GM19193 (cell line): ENCODE measurements around the gene CASR.

Experiments
- POLR2A ChIP-seq: IDR thresholded peaks from 4 replicates; pipeline ENCODE4 v1.6.1; 2011; ENCODE audit not compliant: insufficient read depth, insufficient read length; ENCODE audit errors: extremely low read depth

The CASR gene

GRCh38 chr3:122198966-122199365, 15.5 kb downstream of the CASR start:
- no peak for TF ChIP-seq POLR2A

DNA sequence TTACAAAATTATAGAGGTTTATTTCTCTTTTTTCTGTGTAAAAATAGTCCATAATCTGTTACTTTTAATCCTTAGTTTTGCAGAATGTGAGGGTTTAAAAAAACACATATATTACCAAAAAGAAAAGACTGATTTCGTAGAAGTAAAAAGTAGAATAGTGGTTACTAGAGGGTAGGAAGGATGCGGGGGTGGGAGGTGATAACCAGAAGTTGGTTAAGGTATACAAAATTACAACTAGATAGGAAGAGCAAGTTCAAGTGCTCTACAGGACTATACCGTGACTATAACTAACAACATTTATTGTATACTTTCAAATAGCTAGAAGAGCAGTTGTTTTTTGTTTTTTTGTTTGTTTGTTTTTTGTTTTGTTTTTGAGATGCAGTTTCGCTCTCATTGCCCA, 16.1 kb downstream of the CASR start:
- TF ChIP-seq POLR2A = no peak

GRCh38 chr3:122200661-122201060, 17.2 kb downstream of the CASR start:
- no peak for TF ChIP-seq POLR2A

GRCh38 chr3:122208579-122208978, 25.1 kb downstream of the CASR start:
- no peak for TF ChIP-seq POLR2A

GRCh38 chr3:122213650-122214049, 30.2 kb downstream of the CASR start:
- no peak for TF ChIP-seq POLR2A

GRCh38 chr3:122214711-122215110, 31.2 kb downstream of the CASR start:
- TF ChIP-seq POLR2A = no peak

DNA sequence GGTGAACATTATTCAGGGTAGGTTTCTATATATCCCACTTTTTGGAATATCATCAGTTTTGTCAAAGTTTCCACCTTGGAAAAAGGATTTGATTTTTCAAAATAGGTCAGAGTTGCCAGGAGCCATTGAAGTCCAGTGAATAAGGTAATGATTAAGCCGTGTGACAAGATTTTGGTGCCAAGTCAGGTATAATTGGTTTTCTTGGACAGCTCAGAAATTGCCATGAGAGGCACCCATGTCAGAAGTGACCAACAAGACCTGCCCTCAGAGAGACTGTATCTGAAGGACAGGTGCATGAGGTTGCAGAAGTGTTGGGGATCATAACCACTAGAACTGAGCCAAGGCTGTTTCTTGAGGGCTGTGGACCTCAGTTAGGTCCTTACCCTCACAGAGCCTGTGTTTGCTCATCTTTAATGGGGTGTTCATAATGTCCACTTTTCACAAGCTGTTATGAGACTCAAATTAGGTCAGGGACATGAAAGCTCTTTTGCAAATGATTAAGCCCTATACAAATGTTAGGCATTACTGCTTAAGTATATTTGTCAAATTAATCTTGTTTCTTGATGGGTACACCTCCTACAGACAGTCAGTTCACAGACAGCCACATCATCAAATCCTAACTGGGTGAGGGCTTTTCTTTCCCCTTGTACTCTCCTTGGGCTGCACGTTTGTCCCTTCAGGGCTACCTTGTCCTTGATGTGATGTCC, 32.3 kb downstream of the CASR start:
- TF ChIP-seq POLR2A = no peak

DNA sequence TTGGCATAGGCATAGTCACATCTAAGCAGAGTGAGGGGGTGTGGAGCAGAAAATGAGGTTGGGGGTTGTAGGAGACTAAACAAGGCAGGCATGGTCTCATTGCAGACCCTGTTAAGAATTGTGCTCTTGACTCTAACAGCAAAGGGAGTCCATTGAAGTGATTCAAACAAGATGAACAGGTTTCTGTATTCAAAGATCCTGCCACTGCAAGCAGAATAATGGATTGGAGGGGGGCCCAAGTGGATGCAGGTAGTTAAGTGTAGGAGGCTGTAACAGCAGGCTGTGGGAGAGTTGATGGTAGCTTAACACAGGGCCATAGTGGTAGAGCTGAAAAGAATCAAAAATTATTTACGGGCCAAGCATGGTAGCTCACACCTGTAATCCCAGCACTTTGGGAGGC, 34.4 kb downstream of the CASR start:
- no peak for TF ChIP-seq POLR2A

DNA sequence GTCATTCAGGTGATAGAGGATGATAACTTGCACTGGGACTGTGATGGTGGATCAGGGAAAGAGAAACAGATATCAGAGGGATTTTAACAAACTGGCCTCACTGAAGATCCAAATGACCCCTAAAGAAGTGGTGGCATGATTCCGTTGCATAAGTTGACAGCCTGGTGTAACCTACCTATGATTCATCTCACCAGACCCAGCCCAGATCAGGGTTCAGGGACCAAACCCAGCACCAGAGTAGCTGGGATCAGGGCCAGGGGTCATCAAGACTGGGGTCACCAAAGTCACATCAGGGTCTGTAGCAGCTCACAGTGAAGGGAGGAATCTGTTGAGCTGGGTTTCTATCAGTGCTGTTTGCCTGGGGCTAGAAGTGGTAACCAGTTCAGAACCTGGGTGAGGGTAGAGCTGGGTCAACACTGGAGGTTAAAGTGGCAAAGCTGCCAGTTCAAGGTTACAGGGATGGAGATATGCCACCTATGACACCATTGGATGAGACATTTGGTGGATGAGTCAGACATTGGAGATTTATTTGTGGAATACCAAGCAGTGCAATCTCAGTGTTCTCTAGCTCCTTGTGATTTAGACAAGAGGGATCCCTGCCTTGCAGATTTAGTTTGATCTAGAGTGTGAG, 35.9 kb downstream of the CASR start:
- TF ChIP-seq POLR2A = no peak

GRCh38 chr3:122227036-122227781, 43.7 kb downstream of the CASR start:
- TF ChIP-seq POLR2A = no peak

DNA sequence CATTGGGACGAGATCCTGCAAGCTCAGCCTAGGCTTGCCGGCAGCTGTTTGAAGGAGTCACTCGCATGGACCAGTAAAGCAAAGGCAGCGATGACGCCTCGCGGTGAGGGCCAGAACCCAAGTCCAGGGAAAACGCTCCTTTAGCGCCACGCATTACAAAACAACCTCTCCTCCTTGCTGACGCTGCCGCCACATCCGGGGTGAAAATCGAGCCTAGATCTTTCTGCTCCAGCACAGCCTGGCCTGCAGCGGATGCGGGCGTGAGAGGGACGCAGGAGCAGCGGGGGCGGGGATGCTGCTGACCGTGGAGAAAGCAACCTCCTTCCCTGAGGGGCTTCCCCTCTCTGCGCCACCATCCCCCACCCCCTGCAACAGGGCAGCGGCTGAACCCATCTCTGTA, 46.7 kb downstream of the CASR start:
- TF ChIP-seq POLR2A = no peak

DNA sequence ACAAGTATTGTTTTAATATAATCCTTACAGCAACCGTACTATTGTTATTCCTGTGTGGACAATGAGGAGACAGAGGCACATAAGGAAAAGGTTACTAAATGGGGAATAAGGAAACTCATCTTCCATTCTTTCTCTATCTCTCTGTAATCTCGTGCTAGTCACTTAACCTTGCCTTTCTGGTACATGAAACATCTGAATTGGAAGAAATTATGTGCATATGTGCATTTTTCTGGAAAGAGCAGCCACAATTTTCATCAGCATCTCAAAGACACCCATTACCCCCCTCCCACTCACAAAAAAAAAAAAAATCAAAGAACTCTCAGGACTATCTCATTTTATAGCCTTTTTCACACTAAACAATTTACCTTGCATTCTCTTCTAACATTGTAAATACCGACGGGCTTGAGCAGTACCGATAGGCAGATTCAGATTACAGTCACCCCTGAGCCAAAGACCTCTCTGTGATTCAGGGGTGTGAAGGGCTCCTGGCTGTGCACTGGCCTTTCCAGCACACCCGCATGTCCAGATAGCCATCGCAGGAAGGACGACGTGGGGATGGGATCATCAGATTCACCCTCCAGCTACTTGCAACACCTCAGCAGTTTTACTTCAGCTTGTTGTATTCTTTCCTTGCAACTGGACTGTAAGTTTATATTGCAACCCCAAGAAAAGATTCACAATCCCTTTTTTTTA, 48.1 kb downstream of the CASR start:
- no peak for TF ChIP-seq POLR2A

GRCh38 chr3:122232485-122232884, 49.0 kb downstream of the CASR start:
- TF ChIP-seq POLR2A = no peak

GRCh38 chr3:122233101-122233952, 49.9 kb downstream of the CASR start:
- no peak for TF ChIP-seq POLR2A
